Muscle layer of duodenum (tissue), 2 donors: ENCODE results near the gene PGP.
"Not testable (repeated sequence)": the region's sequence is repeated elsewhere in the genome, so short reads cannot be mapped to it uniquely, and the experiment has no call there.

Experiments
- H3K27ac ChIP-seq: one replicate; pipeline ENCODE4 v1.7.0; 2013; ENCODE audit warnings: mild to moderate bottlenecking, low read length
- H3K27me3 ChIP-seq: one replicate; pipeline ENCODE4 v1.7.0; 2013; ENCODE audit warnings: low read depth, mild to moderate bottlenecking, control low read depth, low read length
- H3K36me3 ChIP-seq, 2 donors: one replicate each; pipeline ENCODE4 v1.7.0; 2013; ENCODE audit warnings: low read length in 2 of 2, control low read depth in 1 of 2, mild to moderate bottlenecking in 1 of 2; ENCODE audit not compliant: insufficient read depth in 2 of 2, control insufficient read depth in 1 of 2
- H3K4me1 ChIP-seq, 2 donors: one replicate each; pipeline ENCODE4 v1.7.0; 2013; ENCODE audit warnings: low read length in 2 of 2, mild to moderate bottlenecking in 2 of 2, control low read depth in 1 of 2, moderate library complexity in 1 of 2; ENCODE audit not compliant: insufficient read depth in 2 of 2, control insufficient read depth in 1 of 2
- H3K4me3 ChIP-seq, 2 donors: one replicate each; pipeline ENCODE4 v1.7.0; 2013; ENCODE audit warnings: low read length in 2 of 2, low read depth in 1 of 2, mild to moderate bottlenecking in 1 of 2
- H3K9me3 ChIP-seq, 2 donors: one replicate each; pipeline ENCODE4 v1.7.0; 2013; ENCODE audit warnings: low read length in 2 of 2, control low read depth in 1 of 2, mild to moderate bottlenecking in 1 of 2; ENCODE audit not compliant: control insufficient read depth in 1 of 2
- donor health status: healthy.

Gene PGP

DNA sequence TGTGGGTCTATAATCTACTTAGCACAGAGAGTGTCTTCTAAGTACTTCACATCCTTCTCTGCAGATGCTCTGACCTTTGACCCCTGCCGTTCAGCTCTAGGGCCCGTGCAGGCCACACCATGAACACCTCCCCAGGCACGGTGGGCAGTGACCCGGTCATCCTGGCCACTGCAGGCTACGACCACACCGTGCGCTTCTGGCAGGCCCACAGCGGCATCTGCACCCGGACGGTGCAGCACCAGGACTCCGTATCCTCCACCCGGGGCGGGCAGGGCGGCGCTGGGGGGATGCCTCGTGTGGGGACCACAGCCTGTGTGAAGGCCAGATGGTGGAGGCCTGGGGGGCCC lies 8.7 kb downstream of the PGP start:
- Histone ChIP-seq H3K4me1 (peaks cover 9 to 19% of the 10 kb centered on the region in 2 donors), H3K9me3 (no peaks in the 10 kb centered on the region), H3K27ac (peak overlapping the region; percentile 31), H3K27me3 (no peaks in the 10 kb centered on the region), H3K36me3 (peaks cover 0 to 20% of the 10 kb centered on the region in 2 donors), H3K4me3 (peak overlapping the region; percentile 70 to 76)

DNA sequence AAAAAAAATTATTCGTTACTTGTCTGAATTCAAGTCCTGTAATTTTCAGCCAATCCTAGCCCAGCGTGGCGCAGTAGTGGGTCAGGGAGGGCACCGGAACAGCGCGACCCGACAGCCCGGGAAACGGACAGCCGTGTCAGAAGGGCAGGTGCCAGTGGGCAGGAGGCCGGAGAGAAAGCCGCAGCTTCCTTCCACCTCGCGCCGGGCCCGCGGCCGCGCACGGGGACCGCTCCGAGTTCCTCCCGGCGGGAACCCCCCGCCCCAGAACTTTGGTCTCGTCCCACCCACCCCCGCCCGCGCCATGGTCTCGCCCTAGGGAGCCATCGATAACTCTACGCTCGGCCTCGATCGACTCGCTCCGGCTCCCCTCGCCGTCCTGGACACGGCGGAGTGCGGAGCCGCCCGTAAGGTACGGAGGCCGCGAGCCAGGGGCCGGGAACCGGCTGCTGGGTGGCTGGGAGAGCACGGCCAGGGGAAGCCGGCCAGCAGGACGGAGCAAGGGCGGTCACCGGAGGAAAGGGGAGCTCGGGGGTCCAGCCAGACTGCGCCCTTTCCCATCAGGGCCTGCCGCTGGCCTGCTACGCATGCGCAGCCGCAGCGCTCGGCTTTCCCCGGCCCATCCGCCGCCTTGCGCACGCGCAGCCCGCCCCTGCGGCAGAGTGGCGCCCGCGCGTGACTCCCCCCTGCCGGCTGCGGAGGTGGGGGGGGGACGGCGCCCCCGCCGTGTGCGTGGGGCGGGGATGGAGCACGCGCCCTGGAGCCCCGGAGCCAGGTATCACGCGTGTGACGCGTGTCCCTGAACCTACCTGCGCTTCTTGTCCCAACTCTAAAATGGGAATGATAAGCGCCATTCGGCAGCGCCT lies 9.3 kb downstream of the PGP start, which contains the start of gene MLST8:
Gene MLST8 (plus strand): TSS at position 351 of the 863 bp plus-strand sequence. CDS start 632 bp downstream, outside the sequence.
- no peaks in the 10 kb centered on the region for H3K27me3 ChIP-seq
- peak within 1 kb of the TSS; percentile 51 for H3K27ac ChIP-seq
- no peaks in the 10 kb centered on the region for H3K9me3 ChIP-seq
- peaks cover 9 to 19% of the 10 kb centered on the region in 2 donors for H3K4me1 ChIP-seq
- peaks cover 0 to 20% of the 10 kb centered on the region in 2 donors for H3K36me3 ChIP-seq
- peak within 1 kb of the TSS; percentile 70 to 76 for H3K4me3 ChIP-seq

DNA sequence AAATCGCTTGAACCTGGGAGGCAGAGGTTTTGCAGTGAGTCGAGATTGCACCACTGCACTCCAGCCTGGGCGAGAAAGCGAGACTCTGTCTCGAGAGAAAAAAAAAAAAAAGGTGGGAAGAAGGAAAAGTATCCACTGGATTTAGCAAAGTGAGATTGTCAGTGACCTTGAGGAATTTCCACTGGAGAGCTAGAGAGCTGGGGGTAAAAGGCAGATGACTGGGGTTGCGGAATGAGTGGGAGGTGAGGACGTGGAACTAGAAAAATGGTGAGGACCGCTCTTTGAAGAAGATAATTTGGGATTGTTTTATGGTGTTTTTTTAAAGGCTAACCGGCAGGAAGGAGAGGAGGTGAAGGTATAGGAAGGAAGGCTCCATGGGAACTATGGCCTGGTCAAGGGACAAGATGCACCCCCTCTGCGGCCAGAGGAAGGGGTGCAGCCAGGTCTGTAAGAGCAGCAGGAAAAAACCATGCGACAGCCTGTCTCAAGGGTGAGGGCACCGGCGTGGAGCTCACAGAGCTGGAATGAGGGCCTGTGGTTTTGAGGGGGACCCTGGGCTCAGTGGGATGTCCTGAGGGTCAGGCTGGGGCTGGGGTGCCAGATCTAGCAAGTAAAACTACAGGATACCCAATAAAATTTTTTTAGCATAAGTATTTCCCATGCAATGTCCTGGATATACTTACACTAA lies 10.1 kb downstream of the PGP start:
- Histone ChIP-seq H3K4me1 (peaks cover 9 to 19% of the 10 kb centered on the region in 2 donors), H3K9me3 (no peaks in the 10 kb centered on the region), H3K36me3 (peaks cover 0 to 20% of the 10 kb centered on the region in 2 donors), H3K27ac (peak overlapping the region; percentile 51), H3K27me3 (no peaks in the 10 kb centered on the region), H3K4me3 (peak overlapping the region; percentile 70 to 76)

DNA sequence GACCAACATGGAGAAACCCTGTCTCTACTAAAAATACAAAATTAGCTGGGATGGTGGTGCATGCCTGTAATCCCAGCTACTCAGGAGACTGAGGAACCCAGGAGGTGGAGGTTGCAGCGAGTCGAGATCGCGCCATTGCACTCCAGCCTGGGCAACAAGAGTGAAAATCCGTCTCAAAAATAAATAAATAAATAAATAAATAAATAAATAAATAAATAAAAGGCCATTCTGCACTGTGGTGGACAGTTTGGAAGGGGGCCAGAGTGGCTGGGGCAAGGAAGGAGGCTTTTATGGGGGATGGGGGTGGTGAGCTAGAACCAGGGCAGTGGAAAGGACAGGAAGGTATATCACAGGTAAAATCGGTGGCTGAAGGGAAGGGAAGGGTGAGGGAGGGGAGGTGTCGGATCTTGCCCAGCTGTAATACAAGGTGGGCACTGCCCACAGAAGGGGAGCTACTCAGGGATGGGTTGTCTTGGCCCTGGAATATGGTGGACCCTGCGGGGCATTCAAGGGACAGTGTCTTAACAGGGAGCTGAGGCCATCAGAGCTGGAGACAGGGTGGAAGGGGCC lies 11.4 kb downstream of the PGP start:
- H3K27me3 ChIP-seq, H3K9me3 ChIP-seq, H3K4me3 ChIP-seq, H3K36me3 ChIP-seq, H3K27ac ChIP-seq: not testable (repeated sequence)
- H3K4me1 ChIP-seq = peaks cover 9 to 19% of the 10 kb centered on the region in 2 donors

DNA sequence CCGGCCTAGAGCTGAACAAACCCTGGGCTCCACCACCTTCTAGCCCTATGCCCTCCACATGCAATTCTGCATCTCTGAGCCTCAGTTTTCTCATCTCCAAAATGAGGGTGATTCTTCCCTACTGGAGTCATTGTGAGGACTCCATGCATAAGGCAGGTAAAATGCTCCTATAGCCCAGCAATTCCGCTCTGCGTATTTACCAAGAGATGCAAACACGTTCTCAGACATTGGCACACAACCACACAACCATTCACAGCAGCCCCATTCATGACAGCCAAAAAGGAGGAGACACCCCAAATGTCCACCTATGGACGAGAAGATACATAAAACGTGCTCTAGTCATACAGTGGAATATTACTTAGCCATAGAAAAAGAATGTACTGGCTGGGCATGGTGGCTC lies 14.3 kb downstream of the PGP start:
- no peaks in the 10 kb centered on the region for H3K9me3 ChIP-seq
- no peak overlapping the region for H3K27ac ChIP-seq
- H3K36me3 ChIP-seq = no peaks in the 10 kb centered on the region
- no peak overlapping the region for H3K4me3 ChIP-seq
- peaks cover 3 to 13% of the 10 kb centered on the region in 2 donors for H3K4me1 ChIP-seq
- H3K27me3 ChIP-seq = peaks cover 17% of the 10 kb centered on the region

DNA sequence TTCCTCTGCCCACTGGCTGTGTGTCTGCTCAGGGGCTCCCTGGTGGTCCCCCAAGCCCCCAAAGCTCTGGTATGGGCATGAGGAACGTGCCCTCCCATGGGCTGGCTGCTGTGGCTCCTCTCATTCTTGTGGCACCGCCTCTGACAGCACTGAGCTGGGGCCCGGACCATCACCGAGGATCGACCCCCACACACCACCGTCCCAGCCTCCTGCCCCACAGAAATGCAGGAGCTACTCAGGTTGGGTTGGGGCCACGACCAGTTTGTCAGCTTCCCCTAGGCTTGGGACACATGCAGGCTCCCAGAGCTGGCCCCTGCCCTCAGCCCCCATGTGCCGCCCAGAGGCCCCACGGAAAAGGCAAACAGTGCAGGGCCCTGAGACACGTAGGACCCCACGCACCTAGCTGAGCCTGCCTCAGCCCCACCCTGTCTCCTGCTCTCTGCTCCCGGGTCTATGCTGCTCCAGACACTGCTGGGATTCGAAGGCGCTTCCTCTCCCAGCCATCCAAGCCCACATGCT lies 15.0 kb downstream of the PGP start:
- Histone ChIP-seq H3K27me3 (peaks cover 24% of the 10 kb centered on the region), H3K9me3 (no peaks in the 10 kb centered on the region), H3K27ac (no peak overlapping the region), H3K36me3 (no peaks in the 10 kb centered on the region), H3K4me3 (no peak overlapping the region), H3K4me1 (peaks cover 2 to 16% of the 10 kb centered on the region in 2 donors)

DNA sequence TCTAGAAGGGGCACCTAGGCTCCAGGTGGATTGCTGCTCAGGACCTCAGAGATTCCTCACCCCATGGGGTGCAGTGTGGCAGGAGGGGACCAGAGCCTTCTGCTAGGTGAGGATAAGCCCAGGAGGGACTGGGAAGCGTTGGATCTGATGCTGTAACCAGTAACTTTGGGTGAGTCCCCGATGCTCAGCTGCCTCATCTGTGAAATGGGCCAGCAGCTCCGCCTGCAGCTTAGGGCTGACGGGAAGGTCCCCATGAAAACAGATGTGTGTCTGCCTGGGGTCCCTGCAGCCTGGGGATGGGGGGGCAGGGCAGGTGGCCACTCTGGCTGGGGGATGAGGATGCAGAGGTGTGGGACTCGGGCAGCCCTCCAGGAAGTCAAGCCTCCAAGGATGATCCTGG lies 15.5 kb downstream of the PGP start:
- Histone ChIP-seq H3K9me3 (no peaks in the 10 kb centered on the region), H3K27ac (no peak overlapping the region), H3K27me3 (peaks cover 29% of the 10 kb centered on the region), H3K4me3 (no peak overlapping the region), H3K4me1 (peaks cover 0 to 16% of the 10 kb centered on the region in 2 donors), H3K36me3 (no peaks in the 10 kb centered on the region)

DNA sequence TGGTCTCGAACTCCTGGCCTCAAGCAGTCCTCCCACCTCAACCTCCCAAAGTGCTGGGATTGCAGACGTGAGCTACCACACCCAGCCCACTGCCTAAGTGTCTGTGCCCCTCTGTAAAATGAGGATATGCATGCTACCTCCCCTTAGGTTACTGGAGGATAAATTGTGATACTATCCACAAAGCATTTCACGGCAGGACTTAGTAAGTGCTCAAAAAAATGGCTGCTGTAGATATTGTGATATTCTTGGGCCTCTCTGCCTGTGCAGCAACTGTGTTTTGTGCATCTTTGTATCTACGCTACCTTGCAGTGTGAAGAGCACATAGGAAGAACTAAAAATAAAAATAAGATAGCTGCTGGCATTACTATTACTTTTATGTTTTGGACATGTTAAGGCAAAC lies 16.4 kb downstream of the PGP start:
- Histone ChIP-seq H3K27ac (no peak overlapping the region), H3K4me1 (peaks cover 0 to 16% of the 10 kb centered on the region in 2 donors), H3K27me3 (peaks cover 29% of the 10 kb centered on the region), H3K36me3 (no peaks in the 10 kb centered on the region), H3K4me3 (no peak overlapping the region), H3K9me3 (no peaks in the 10 kb centered on the region)

DNA sequence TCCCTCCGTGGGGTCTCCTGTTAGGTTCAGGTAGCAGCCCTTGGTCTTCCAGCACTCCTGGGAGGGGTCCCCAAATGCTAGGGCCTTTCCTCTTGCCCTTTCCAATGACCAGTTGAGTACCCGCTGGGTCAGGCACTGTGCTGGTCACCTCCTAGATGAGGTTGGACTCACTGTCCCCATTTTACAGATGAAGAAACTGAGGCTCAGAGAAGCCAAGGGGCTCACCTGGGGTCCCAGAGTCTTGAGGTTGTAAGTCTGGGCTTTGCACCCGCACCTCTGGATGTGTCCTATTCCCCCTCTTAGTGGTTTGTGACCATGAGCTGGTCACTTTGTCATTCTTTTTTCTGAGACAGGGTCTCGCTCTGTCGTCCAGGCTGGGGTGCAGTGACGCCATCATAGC lies 16.9 kb downstream of the PGP start:
- peaks cover 29% of the 10 kb centered on the region for H3K27me3 ChIP-seq
- no peaks in the 10 kb centered on the region for H3K9me3 ChIP-seq
- no peaks in the 10 kb centered on the region for H3K36me3 ChIP-seq
- H3K4me1 ChIP-seq = peaks cover 0 to 16% of the 10 kb centered on the region in 2 donors
- no peak overlapping the region for H3K4me3 ChIP-seq
- no peak overlapping the region for H3K27ac ChIP-seq

DNA sequence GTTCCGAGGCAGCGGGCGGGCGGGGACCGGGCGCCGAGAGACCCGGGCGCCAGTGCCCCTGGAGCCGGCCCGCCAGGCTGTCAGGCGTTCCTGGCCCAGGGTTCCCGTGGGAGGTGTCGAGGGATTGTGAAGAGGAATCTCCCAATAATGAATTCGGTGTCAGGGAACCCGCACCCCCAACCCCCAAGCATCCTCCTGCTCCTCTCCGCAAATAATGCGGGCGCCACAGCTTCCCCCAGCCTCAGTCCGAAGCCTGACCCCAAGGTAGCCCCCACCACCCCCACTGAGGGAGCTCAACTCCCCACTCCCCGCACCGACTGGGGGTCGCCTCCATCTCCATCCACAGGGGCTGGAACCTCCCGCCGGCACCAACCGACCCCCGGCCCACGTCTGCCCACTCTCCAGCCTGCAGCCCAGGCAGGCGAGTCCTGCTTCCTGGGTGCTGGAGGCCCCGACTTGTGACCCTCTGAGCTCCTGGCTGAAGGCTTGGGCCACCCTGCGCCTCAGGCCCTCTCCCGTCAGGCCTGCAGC lies 17.6 kb downstream of the PGP start:
- H3K4me3 ChIP-seq = no peak overlapping the region
- H3K27ac ChIP-seq = no peak overlapping the region
- no peaks in the 10 kb centered on the region for H3K9me3 ChIP-seq
- peaks cover 29% of the 10 kb centered on the region for H3K27me3 ChIP-seq
- no peaks in the 10 kb centered on the region for H3K36me3 ChIP-seq
- peaks cover 0 to 16% of the 10 kb centered on the region in 2 donors for H3K4me1 ChIP-seq
